HCT116 (cell line): ENCODE results near the gene XPOT. TPM values are rescaled to one million over a fixed set of nuclear protein-coding genes. Genes with fewer than 3 reads are reported as not detected.

Experiments used
- ATAC-seq: fragments of 200-7000 bp; cut with Tn5 transposase; 2 replicates; pipeline ENCODE4 v1.9.1; 2020; ENCODE audit warnings: mild to moderate bottlenecking, moderate library complexity
- BruUV-seq: library from RNA; stranded (reverse); fragments of 400-500 nt; replicated peaks from 2 replicates; lab custom pipeline; 2021; lab: Mats Ljungman, UMichigan
- CTCF ChIA-PET: fragments of 300-600 bp; sonication (Branson Sonifier 250); formaldehyde crosslinking; loops from one replicate; lab custom pipeline; 2021; ENCODE audit warnings: antibody characterized with exemption; lab: Charles Lee
- POLR2A ChIA-PET: fragments of 300-600, 350-600 bp; sonication (Branson Sonifier 250); formaldehyde crosslinking; loops from one replicate; lab custom pipeline; 2021; ENCODE audit warnings: antibody characterized with exemption; lab: Charles Lee
- RAD21 ChIA-PET, 2 experiments: fragments of 300-600 bp; sonication (Branson Sonifier 250); formaldehyde crosslinking; loops; one replicate each; lab custom pipeline; 2023; ENCODE audit warnings: low total read pairs in 2 of 2; ENCODE audit not compliant: uncharacterized antibody in 2 of 2, unreplicated experiment in 2 of 2, low non-redundant PET in 1 of 2; lab: Charles Lee
- DNase-seq: peaks from one replicate; pipeline ENCODE4 v3.0.0-alpha.2; 2010; ENCODE audit warnings: low read depth, low spot score
- H2AFZ ChIP-seq: fragments of 200-600 bp; shearing (Covaris generic), sonication (generic); 2 replicates; pipeline ENCODE4 v1.6.1; 2017; ENCODE audit warnings: low read depth, mixed run types, mixed read lengths, antibody characterized with exemption, low read length; ENCODE audit not compliant: poor library complexity, severe bottlenecking
- H3K27ac ChIP-seq: 2 replicates; pipeline ENCODE4 v1.5.1; 2012; ENCODE audit warnings: low read depth, low read length
- H3K27me3 ChIP-seq: fragments of 200-600 bp; sonication (generic); 2 replicates; pipeline ENCODE4 v1.6.1; 2016; ENCODE audit warnings: mixed run types, low read length, mixed read lengths; ENCODE audit not compliant: insufficient read depth
- H3K36me3 ChIP-seq, 2 experiments: fragments of 200-500 bp in 1 of 2; fragments of 200-600 bp in 1 of 2; sonication (Bioruptor generic) in 1 of 2; sonication (generic) in 1 of 2; 2 replicates each; pipeline versions ENCODE4 v1.5.1 to v1.6.1; 2014 to 2016; ENCODE audit warnings: low read length in 2 of 2, inconsistent platforms in 1 of 2, mixed read lengths in 1 of 2, mixed run types in 1 of 2; ENCODE audit not compliant: insufficient read depth in 2 of 2, control insufficient read depth in 1 of 2
- H3K4me1 ChIP-seq, 2 experiments: fragments of 200-600 bp in 1 of 2; sonication (generic) in 1 of 2; 2 replicates each; pipeline versions ENCODE4 v1.5.1 to v1.6.1; 2012 to 2017; ENCODE audit warnings: low read length in 2 of 2, inconsistent platforms in 1 of 2, mild to moderate bottlenecking in 1 of 2, mixed read lengths in 1 of 2, mixed run types in 1 of 2, moderate library complexity in 1 of 2; ENCODE audit not compliant: insufficient read depth in 2 of 2, control insufficient read depth in 1 of 2
- H3K4me2 ChIP-seq: fragments of 200-600 bp; sonication (generic); 2 replicates; pipeline ENCODE4 v1.6.1; 2017; ENCODE audit warnings: mixed run types, low read length, mixed read lengths
- H3K4me3 ChIP-seq, 2 experiments: fragments of 200-600 bp in 1 of 2; sonication (generic) in 1 of 2; replicated peaks in 1 of 2; 2 replicates each; pipeline ENCODE4 v1.5.1; 2011 to 2016; ENCODE audit warnings: low read length in 2 of 2, control low read depth in 1 of 2, low read depth in 1 of 2, mild to moderate bottlenecking in 1 of 2, mixed read lengths in 1 of 2, mixed run types in 1 of 2
- H3K79me2 ChIP-seq: fragments of 200-600 bp; sonication (generic); 2 replicates; pipeline ENCODE4 v1.6.1; 2017; ENCODE audit warnings: mild to moderate bottlenecking, mixed run types, low read length, moderate library complexity, mixed read lengths; ENCODE audit not compliant: insufficient read depth
- H3K9ac ChIP-seq: fragments of 200-600 bp; sonication (generic); 2 replicates; pipeline ENCODE4 v1.6.1; 2016; ENCODE audit warnings: low read length, mixed read lengths
- H3K9me2 ChIP-seq: fragments of 200-600 bp; sonication (generic), shearing (Covaris generic); 2 replicates; pipeline ENCODE4 v1.6.1; 2017; ENCODE audit warnings: mixed run types, mild to moderate bottlenecking, moderate library complexity; ENCODE audit not compliant: insufficient read depth
- H3K9me3 ChIP-seq, 2 experiments: fragments of 200-500 bp in 1 of 2; fragments of 200-600 bp in 1 of 2; sonication (Bioruptor generic) in 1 of 2; sonication (generic) in 1 of 2; 2 replicates each; pipeline ENCODE4 v1.6.1; 2014 to 2017; ENCODE audit warnings: low read length in 2 of 2, mixed read lengths in 2 of 2, inconsistent platforms in 1 of 2, low read depth in 1 of 2, mild to moderate bottlenecking in 1 of 2, mixed run types in 1 of 2, moderate library complexity in 1 of 2; ENCODE audit not compliant: control insufficient read depth in 1 of 2, insufficient read depth in 1 of 2
- H4K20me1 ChIP-seq: fragments of 200-600 bp; sonication (generic), shearing (Covaris generic); 2 replicates; pipeline ENCODE4 v1.6.1; 2017; ENCODE audit warnings: mixed run types, mild to moderate bottlenecking, moderate library complexity; ENCODE audit not compliant: insufficient read depth
- FOSL1 ChIP-seq: IDR thresholded peaks from 2 replicates; pipeline ENCODE4 v1.6.1; 2012; ENCODE audit warnings: low read depth
- SP1 ChIP-seq: IDR thresholded peaks from 2 replicates; pipeline ENCODE4 v1.6.1; 2012; ENCODE audit warnings: low read depth
- SRF ChIP-seq: IDR thresholded peaks from 2 replicates; pipeline ENCODE4 v1.6.1; 2012; ENCODE audit warnings: low read depth
- TCF7L2 ChIP-seq: IDR thresholded peaks from 2 replicates; pipeline ENCODE4 v1.7.0; 2011; ENCODE audit warnings: borderline replicate concordance, inconsistent platforms; ENCODE audit not compliant: insufficient read depth, insufficient read length; ENCODE audit errors: extremely low read depth
- ZFX ChIP-seq: fragments of 450-650 bp; IDR thresholded peaks from 2 replicates; pipeline ENCODE4 v1.6.1; 2017
- intact Hi-C: fragments of 100-400 bp; cut with micrococcal nuclease; formaldehyde crosslinking; loops from 2 replicates; pipeline ENCODE4 v1.10.0; 2022
- total RNA-seq: library from RNA; stranded (reverse); gene quantifications from one replicate; pipeline ENCODE4 v1.2.1, GENCODE V29; 2021; ENCODE audit not compliant: unreplicated experiment

The XPOT gene
- total RNA-seq, 1 experiment from 2014 or later: 120 TPM

DNA sequence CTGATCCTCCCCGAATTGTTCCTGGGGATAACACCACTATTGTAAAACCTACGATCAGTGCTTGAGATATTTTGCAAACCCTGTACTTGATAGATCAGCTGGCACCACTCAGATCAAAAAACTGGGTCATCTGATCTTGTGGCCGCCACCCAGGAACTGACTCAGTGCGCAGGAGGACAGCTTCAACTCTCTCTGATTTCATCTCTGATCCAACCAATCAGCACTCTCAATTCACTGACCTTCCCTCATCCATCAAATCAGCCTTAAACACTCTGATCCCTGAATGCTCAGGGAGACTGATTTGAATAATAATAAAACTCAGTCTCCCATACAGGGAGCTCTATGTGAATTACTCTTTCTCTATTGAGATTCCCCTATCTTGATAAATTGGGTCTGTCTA lies 4.2 kb upstream of the XPOT start:
- H3K9me3 ChIP-seq: no peaks in the 10 kb centered on the region
- no peak overlapping the region for H3K9ac ChIP-seq
- peaks cover 0 to 14% of the 10 kb centered on the region in 2 experiments; a peak in 2 of 4 replicates for H3K4me1 ChIP-seq
- H2AFZ ChIP-seq: no peak overlapping the region
- intact Hi-C loops: no loop called here
- H3K27ac ChIP-seq: no peak overlapping the region
- H3K4me2 ChIP-seq: no peak overlapping the region
- H3K79me2 ChIP-seq: peaks cover 7% of the 10 kb centered on the region
- H3K4me3 ChIP-seq: no peak overlapping the region
- ChIA-PET CTCF (no interaction called here), POLR2A (no interaction called here), RAD21 (no interaction called here)
- no peak for DNase-seq
- no peaks in the 10 kb centered on the region for H3K27me3 ChIP-seq
- TF ChIP-seq SP1: 0 out of 2 replicates have a peak, but pooled peaks have one; percentile 14
- TF ChIP-seq FOSL1: no peak; the same call in 1 of the 2 replicates
- H4K20me1 ChIP-seq: no peaks in the 10 kb centered on the region
- H3K9me2 ChIP-seq: no peaks in the 10 kb centered on the region
- no peak for ATAC-seq
- H3K36me3 ChIP-seq: no peaks in the 10 kb centered on the region
- BruUV-seq: no TSS peak

DNA sequence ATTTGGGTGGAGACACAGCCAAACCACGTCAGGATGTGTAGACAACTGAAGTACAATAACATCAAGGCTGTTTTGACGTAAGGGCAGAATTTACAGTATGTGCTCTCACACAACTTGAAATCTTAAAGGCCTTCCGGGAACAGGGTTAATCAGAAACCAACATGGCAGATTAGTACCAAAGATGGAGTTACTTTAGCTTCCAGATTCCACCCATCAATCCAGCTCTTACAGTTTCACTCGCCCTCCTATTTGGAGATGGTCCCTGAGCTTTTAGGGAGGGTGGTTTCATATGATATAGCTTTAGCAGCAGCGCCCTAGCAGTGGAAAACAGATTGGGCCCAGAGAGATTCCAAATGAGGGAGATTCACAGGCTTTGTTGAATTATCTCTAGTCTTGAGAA lies 2.0 kb upstream of the XPOT start:
- no peak overlapping the region for H3K4me2 ChIP-seq
- POLR2A ChIA-PET: no interaction called here

More for the DNA sequence above, 2.0 kb upstream of the XPOT start:
- no peak overlapping the region for H3K9ac ChIP-seq
- H3K9me3 ChIP-seq: no peaks in the 10 kb centered on the region
- H3K4me1 ChIP-seq: peaks cover 0 to 23% of the 10 kb centered on the region in 2 experiments; a peak in 2 of 4 replicates
- no peak for ATAC-seq
- H3K27ac ChIP-seq: no peak overlapping the region
- ChIA-PET RAD21 (no interaction called here), CTCF (no interaction called here)
- H3K4me3 ChIP-seq: no peak overlapping the region
- DNase-seq: no peak
- no peaks in the 10 kb centered on the region for H4K20me1 ChIP-seq
- no peaks in the 10 kb centered on the region for H3K27me3 ChIP-seq
- no peaks in the 10 kb centered on the region for H3K9me2 ChIP-seq
- BruUV-seq: no TSS peak
- TF ChIP-seq ZFX (no peak), TCF7L2 (no peak), SRF (no peak)
- peaks cover 28% of the 10 kb centered on the region for H3K79me2 ChIP-seq
- no peaks in the 10 kb centered on the region for H3K36me3 ChIP-seq
- H2AFZ ChIP-seq: no peak overlapping the region
- intact Hi-C loops: no loop called here
